Esophagus muscularis mucosa (tissue), 4 donors: Measurements from ENCODE around the gene IL36B. TPM values are rescaled to one million over a fixed set of nuclear protein-coding genes. Genes with fewer than 3 reads are reported as not detected.

Experiments
- DNase-seq: peaks from one replicate; pipeline ENCODE4 v3.0.0-alpha.2; 2017; ENCODE audit errors: extremely low spot score
- H3K27ac ChIP-seq, 4 donors: fragments of 200-600 bp; sonication (generic); replicated peaks in 1 of 4; 1 replicate in 3 of 4; 2 replicates in 1 of 4; pipeline ENCODE4 v1.5.1; 2016 to 2019; ENCODE audit warnings: mild to moderate bottlenecking in 1 of 4
- H3K27me3 ChIP-seq, 4 donors: fragments of 200-600 bp; sonication (generic); one replicate each; pipeline versions ENCODE4 v1.5.1 to v1.6.0; 2016 to 2019
- H3K36me3 ChIP-seq, 4 donors: fragments of 200-600 bp; sonication (generic); one replicate each; pipeline ENCODE4 v1.5.1; 2016 to 2019
- H3K4me1 ChIP-seq, 4 donors: fragments of 200-600 bp; sonication (generic); one replicate each; pipeline ENCODE4 v1.5.1; 2016 to 2019
- H3K4me3 ChIP-seq, 4 donors: fragments of 200-600 bp; sonication (generic); 1 replicate in 2 of 4; 2 replicates in 2 of 4; pipeline ENCODE4 v1.5.1; 2016 to 2019; ENCODE audit warnings: mild to moderate bottlenecking in 4 of 4, moderate library complexity in 1 of 4
- H3K9me3 ChIP-seq, 4 donors: fragments of 200-600 bp; sonication (generic); 1 replicate in 3 of 4; 2 replicates in 1 of 4; pipeline ENCODE4 v1.5.1; 2016 to 2019
- EP300 ChIP-seq: sonication (generic); formaldehyde crosslinking; IDR thresholded peaks from one replicate; pipeline ENCODE4 v1.6.1; 2017; ENCODE audit warnings: antibody characterized with exemption
- POLR2A ChIP-seq: fragments of 450-650 bp; IDR thresholded peaks from one replicate; pipeline ENCODE4 v1.6.1; 2017; ENCODE audit warnings: antibody characterized with exemption, moderate library complexity, mild to moderate bottlenecking, low read depth
- POLR2AphosphoS5 ChIP-seq, 2 donors: sonication (generic); formaldehyde crosslinking; IDR thresholded peaks; one replicate each; pipeline ENCODE4 v1.6.1; 2017; ENCODE audit warnings: antibody characterized with exemption in 2 of 2
- WGBS: methylation state at CpG from one replicate; pipeline ENCODE4 v1.1.5; 2018; 5-methylcytosine and 5-hydroxymethylcytosine counted together
- intact Hi-C: fragments of 100-400 bp; cut with DNase I; formaldehyde crosslinking; loops from one replicate; pipeline ENCODE4 v1.15.1; 2023
- total RNA-seq, 4 donors: library from RNA; depleted of rRNA; stranded (reverse); fragments of >200 nt; gene quantifications; one replicate each; pipeline versions ENCODE4 v1.1.0 to v1.2.1, GENCODE V29; 2016
- TF ChIP-seq, protein P1 (sequence below), 3 experiments: fragments of 200-600 bp in 2 of 3; fragments of 450-650 bp in 1 of 3; sonication (generic) in 2 of 3; IDR thresholded peaks; one replicate each; pipeline ENCODE4 v1.5.1; 2017 to 2019; ENCODE audit warnings: antibody characterized with exemption in 3 of 3, mild to moderate bottlenecking in 2 of 3, moderate library complexity in 1 of 3

Gene IL36B
- total RNA-seq, 4 donors from 2014 or later = not detected

DNA sequence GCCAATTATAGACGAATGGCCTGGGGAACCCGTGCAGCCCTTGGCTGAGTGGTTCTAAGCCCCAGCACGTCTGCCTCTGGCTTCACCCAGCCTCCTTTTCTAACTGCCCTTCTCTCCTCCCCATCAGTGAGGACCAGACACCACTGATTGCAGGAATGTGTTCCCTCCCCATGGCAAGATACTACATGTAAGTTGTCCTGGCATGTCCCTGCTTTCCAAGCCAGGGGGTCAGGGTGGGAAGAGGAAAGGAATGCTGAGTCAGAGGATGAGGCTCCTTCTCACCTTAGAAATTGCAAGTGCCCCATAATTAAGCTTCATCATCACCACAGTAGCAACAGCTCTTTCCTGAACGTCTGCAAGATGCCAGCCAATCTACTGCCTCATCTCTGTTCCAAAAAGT lies 19.9 kb upstream of the IL36B start:
- no peaks in the 10 kb centered on the region for H3K4me1 ChIP-seq
- H3K9me3 ChIP-seq = no peaks in the 10 kb centered on the region
- H3K4me3 ChIP-seq = no peak overlapping the region
- TF ChIP-seq POLR2A (no peak), POLR2AphosphoS5 (IDR thresholded peaks at IDR 0.05) (no peak), EP300 (no peak)
- TF ChIP-seq, protein P1, sequence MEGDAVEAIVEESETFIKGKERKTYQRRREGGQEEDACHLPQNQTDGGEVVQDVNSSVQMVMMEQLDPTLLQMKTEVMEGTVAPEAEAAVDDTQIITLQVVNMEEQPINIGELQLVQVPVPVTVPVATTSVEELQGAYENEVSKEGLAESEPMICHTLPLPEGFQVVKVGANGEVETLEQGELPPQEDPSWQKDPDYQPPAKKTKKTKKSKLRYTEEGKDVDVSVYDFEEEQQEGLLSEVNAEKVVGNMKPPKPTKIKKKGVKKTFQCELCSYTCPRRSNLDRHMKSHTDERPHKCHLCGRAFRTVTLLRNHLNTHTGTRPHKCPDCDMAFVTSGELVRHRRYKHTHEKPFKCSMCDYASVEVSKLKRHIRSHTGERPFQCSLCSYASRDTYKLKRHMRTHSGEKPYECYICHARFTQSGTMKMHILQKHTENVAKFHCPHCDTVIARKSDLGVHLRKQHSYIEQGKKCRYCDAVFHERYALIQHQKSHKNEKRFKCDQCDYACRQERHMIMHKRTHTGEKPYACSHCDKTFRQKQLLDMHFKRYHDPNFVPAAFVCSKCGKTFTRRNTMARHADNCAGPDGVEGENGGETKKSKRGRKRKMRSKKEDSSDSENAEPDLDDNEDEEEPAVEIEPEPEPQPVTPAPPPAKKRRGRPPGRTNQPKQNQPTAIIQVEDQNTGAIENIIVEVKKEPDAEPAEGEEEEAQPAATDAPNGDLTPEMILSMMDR (IDR thresholded peaks at IDR 0.05) = no peak
- intact Hi-C loops = no loop called here
- H3K27ac ChIP-seq = no peak overlapping the region
- 70% methylated on average over 4 of the region's 4 CpGs for WGBS
- H3K27me3 ChIP-seq = peaks cover 0 to 4% (median 0%) of the 10 kb centered on the region in 4 donors
- H3K36me3 ChIP-seq = no peaks in the 10 kb centered on the region
- no peak for DNase-seq

DNA sequence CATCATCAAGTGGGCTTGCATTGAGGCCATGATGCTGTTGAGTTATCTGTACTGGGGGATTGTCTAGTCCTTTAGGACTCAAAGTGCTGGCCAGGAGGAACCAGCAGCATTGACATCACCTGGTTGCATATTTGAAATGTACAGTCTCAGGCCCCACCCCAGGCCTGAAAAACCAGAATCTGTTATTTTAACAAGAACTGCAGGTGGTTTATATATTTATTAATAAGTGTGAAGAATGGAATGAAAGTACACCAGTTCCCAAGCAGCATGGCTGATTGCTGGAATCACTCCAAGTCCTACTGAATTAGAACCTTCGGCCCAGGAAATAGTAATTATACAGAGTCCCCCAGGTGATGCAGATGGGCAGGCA lies 17.9 kb upstream of the IL36B start:
- Histone ChIP-seq H3K9me3 (no peaks in the 10 kb centered on the region), H3K36me3 (no peaks in the 10 kb centered on the region), H3K4me1 (no peaks in the 10 kb centered on the region), H3K27me3 (peaks cover 0 to 4% (median 0%) of the 10 kb centered on the region in 4 donors), H3K4me3 (no peak overlapping the region), H3K27ac (no peak overlapping the region)
- no peak for DNase-seq
- intact Hi-C loops = no loop called here
- TF ChIP-seq POLR2AphosphoS5 (IDR thresholded peaks at IDR 0.05) (no peak), EP300 (no peak), POLR2A (no peak)
- TF ChIP-seq, protein P1 (IDR thresholded peaks at IDR 0.05) = no peak
- WGBS = 68% methylated on average over 1 of the region's 1 CpG

DNA sequence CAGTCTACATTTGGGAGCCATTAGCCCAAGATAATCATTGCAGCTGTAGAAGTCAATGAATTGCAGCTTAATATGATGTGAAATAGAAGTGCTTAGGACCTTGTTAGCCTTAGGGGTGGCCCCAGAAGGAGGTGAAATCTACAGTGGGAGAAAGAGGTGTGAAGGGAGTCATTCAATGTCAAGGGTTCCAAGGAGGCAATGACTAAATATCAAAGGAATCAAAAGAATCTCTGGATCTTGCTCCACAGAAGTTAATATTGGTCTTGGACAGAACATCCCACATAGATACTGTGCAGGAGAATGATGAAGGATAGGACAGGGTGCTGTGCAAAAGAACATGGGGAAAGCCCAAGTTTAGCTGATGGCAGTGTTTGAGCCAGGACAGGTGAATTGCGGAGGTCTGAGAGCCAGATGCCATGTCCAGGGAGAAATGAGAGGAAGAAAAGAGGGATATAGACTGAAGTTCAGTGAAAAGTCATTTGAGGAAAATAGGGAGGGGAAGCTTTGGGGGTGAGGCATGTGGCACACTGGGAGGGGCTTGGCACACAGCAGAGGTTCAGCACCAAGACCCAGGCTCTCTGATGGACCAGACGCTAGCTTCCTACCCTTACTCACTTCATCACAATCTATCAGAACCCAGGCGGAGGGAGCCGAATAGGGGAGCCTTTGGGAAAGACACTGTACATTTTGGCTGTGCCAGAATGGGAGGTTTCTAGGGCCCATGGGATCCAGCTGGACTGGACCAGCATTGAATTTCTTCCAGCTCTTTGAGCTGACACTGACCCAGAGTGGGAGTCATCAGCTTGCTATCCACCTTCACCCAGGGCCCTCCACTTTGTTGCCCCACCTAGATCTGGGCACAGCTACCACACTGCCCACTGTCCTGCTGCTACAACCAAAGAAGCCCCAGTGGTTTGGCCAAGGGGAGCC lies 17.3 kb upstream of the IL36B start:
- peak; percentile 66 for DNase-seq
- H3K4me1 ChIP-seq = no peaks in the 10 kb centered on the region
- no peak overlapping the region for H3K4me3 ChIP-seq
- H3K36me3 ChIP-seq = no peaks in the 10 kb centered on the region
- H3K9me3 ChIP-seq = no peaks in the 10 kb centered on the region
- H3K27me3 ChIP-seq = peaks cover 0 to 4% (median 0%) of the 10 kb centered on the region in 4 donors
- whole genome bisulfite sequencing = 87% methylated on average over 4 of the region's 4 CpGs
- no peak for TF ChIP-seq POLR2AphosphoS5 (IDR thresholded peaks at IDR 0.05)
- TF ChIP-seq, protein P1 (IDR thresholded peaks at IDR 0.05) = no peak
- TF ChIP-seq POLR2A = no peak
- no peak for TF ChIP-seq EP300
- intact Hi-C loops = no loop called here
- H3K27ac ChIP-seq = no peak overlapping the region

DNA sequence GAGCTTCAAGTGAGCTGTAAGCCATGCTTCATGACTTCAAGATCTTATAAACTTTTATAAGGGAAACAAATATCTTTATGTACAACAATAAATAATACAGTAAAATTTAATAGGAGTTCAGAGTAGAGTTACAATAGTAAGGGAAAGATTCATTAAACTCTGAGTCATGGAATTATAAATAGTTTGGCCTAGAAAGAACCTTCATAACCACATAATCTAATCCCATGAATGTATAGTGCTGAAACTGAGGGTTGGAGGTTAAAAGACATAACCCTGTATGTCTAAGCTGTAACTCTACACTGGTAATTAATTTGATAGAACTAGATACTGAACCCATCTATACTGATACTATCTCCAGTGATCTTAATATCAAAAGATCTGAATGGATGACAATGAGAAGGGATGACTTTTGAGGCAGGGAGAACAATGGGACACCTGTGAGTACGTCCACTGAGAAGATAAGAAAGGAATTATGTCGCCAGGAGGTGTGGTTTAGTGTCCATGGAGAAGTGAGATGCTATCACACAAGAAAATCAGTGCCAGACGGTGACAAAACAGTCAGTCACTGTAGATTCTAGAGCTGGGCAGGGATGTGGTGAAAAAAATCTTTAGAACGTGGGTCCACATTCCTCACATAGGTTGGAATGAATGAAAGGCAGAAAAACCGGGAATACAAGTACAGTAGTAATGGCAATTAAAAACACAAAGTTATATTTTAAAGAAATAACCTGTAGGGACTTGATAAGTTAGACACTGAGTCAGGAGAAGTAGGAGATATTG lies 16.2 kb upstream of the IL36B start:
- Histone ChIP-seq H3K27me3 (peaks cover 0 to 4% (median 0%) of the 10 kb centered on the region in 4 donors), H3K4me1 (no peaks in the 10 kb centered on the region), H3K4me3 (no peak overlapping the region), H3K9me3 (no peaks in the 10 kb centered on the region), H3K27ac (no peak overlapping the region), H3K36me3 (no peaks in the 10 kb centered on the region)
- 53% methylated on average over 5 of the region's 5 CpGs for WGBS
- intact Hi-C loops = no loop called here
- peak; percentile 10 for DNase-seq
- TF ChIP-seq EP300 (no peak), POLR2A (no peak), POLR2AphosphoS5 (IDR thresholded peaks at IDR 0.05) (no peak)
- TF ChIP-seq, protein P1 (IDR thresholded peaks at IDR 0.05) = no peak
